Measurements from ENCODE around the gene DUS3L. TPM values are rescaled to one million over a fixed set of nuclear protein-coding genes. Genes with fewer than 3 reads are reported as not detected.

Gene DUS3L
- total and polyA plus RNA-seq, 10 donors = 22.7 to 63.9 (median 38.8) TPM

DNA sequence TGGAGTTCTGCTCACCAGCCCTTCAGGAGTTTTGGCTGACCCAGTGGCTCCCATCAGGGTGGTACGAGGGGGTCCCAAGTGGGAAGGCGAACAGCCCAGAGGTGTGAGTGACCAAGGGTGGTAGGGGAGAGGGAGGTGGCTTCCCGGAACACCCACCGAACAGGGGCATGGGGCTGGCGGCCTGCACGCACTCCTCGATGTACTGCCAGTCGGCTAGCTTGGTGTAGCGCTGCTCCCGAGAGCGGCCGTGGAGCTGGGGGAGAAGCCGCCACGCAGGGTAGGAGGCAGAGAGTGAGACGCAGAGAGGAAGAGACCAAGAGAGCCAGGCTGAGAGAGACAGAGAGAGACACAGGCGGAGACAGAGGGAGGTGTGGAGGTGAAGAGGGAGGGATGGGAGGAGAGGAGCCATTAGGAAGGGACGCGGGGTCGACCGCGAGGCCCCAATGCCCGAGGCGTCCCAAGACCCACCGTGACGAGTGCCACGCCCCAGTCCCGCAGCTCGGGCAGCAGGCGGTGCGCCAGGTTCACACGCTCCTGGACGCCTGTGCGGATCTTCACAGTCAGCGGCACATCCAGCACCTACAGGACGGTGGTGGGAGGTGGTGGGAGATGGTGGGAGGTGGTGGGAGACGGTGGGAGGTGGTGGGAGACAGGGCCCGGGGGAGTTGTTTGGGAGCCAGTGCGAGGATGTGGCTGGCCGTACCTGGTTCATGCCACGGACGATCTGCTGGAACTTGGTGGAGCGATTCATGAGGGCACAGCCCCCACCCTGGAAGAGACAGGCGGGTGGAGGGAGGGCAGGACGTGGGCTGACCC, 4.2 kb downstream of the DUS3L start:
- Histone ChIP-seq H3K9me3 (peaks cover 0 to 3% (median 0%) of the 10 kb centered on the region in 8 donors), H3K36me3 (peaks cover 3 to 78% (median 68%) of the 10 kb centered on the region in 6 donors), H3K4me1 (peaks cover 6 to 16% (median 11%) of the 10 kb centered on the region in 6 donors), H3K27ac (no peak overlapping the region), H3K27me3 (replicated peaks in 1 of 7) (no peaks in the 10 kb centered on the region), H3K4me3 (no peak overlapping the region)
- DNase-seq = peak; percentile 68
- TF ChIP-seq POLR2AphosphoS5 (IDR thresholded peaks at IDR 0.05) (no peak), CTCF (IDR thresholded peaks at IDR 0.05 in 8 of 11, conservative IDR thresholded peaks at IDR 0.05 in 3 of 11) (no peak), POLR2A (IDR thresholded peaks at IDR 0.05) (no peak)
- WGBS, 5 donors = 88 to 95% (median 90%) methylated on average over 43 to 44 of the region's 44 CpGs
- intact Hi-C loops (cut with DNase I; ENCODE audit: low total_unique reads) = no loop called here

GRCh38 chr19:5785423-5785822, 5.5 kb downstream of the DUS3L start:
- Histone ChIP-seq H3K9me3 (no peaks in the 10 kb centered on the region), H3K27me3 (replicated peaks in 1 of 7) (no peaks in the 10 kb centered on the region), H3K27ac (no peak overlapping the region), H3K4me3 (no peak overlapping the region), H3K36me3 (peaks cover 3 to 78% (median 68%) of the 10 kb centered on the region in 6 donors), H3K4me1 (peaks cover 6 to 10% (median 9%) of the 10 kb centered on the region in 6 donors)
- intact Hi-C loops (cut with DNase I; ENCODE audit: low total_unique reads) = no loop called here
- TF ChIP-seq CTCF (IDR thresholded peaks at IDR 0.05 in 8 of 11, conservative IDR thresholded peaks at IDR 0.05 in 3 of 11) (no peak), POLR2AphosphoS5 (IDR thresholded peaks at IDR 0.05) (peak in 2 of 3 donors; percentile 29 to 63)
- no peak for DNase-seq
- WGBS, 5 donors = 94 to 100% (median 95%) methylated on average over 3 to 37 of the region's 37 CpGs

DNA sequence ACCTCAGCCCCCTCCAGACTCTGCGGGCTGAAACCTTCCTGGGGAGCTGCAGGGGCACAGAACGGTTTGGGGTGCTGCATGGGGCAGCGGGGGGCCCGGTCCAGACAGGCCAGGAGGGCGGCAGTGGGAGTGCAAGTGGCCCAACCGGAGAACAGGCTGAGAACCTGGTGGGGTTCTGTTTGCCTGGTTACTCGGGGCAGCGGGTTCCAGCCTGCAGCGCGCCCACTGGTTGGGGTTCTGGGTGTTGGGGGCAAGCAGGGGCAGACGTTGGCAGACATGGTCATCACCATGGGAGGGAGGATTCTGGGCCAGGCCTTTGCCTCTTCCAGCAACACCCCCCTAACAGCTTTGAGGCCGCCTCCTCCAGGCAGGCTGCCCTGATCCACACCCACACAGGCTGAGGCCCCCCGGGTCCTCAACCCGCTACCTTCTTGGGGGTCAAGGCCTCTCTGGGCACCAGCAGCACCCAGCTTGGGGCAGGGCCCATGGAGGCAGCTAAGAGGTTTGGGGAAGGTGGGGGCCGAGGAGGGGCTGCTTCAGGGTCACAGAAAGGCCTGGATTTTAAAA, 6.3 kb downstream of the DUS3L start, which contains the start of gene PRR22:
Gene PRR22, minus strand, starts transcription at position 166 of the 567 bp plus-strand sequence. Its CDS starts 86 bp downstream, at position 80.
- no peak for TF ChIP-seq CTCF (IDR thresholded peaks at IDR 0.05 in 8 of 11, conservative IDR thresholded peaks at IDR 0.05 in 3 of 11)
- no peak for TF ChIP-seq POLR2A (IDR thresholded peaks at IDR 0.05)
- TF ChIP-seq POLR2AphosphoS5 (IDR thresholded peaks at IDR 0.05) = no peak
- 84 to 95% (median 94%) methylated on average over 4 to 15 of the region's 15 CpGs for WGBS, 5 donors
- H3K4me1 ChIP-seq = peaks cover 0 to 3% (median 1%) of the 10 kb centered on the region in 6 donors
- no peaks in the 10 kb centered on the region for H3K9me3 ChIP-seq
- intact Hi-C loops (cut with DNase I; ENCODE audit: low total_unique reads) = no loop called here
- H3K27ac ChIP-seq = no peak within 1 kb of the TSS
- H3K36me3 ChIP-seq = peaks cover 3 to 73% (median 64%) of the 10 kb centered on the region in 6 donors
- no peaks in the 10 kb centered on the region for H3K27me3 ChIP-seq (replicated peaks in 1 of 7)
- DNase-seq = no peak
- no peak within 1 kb of the TSS for H3K4me3 ChIP-seq

Data from spleen (tissue), 11 donors.